Stimulated activated CD4-positive, alpha-beta T cell treated with anti-CD3 and anti-CD28 coated beads, TNF-alpha, amount 100 ng/mL, for 4 hours (primary cell): ENCODE data around the gene CZIB.
"Not testable (repeated sequence)": the region's sequence is repeated elsewhere in the genome, so short reads cannot be mapped to it uniquely, and the experiment has no call there.

Source experiments
- DNase-seq, 3 experiments: peaks; one replicate each; pipeline ENCODE4 v3.0.0-alpha.2; 2020; ENCODE audit warnings: low read depth in 3 of 3

The CZIB gene

GRCh38 chr1:53238197-53239155 is 18.0 kb upstream of the CZIB start, which contains the start of gene MAGOH:
Gene MAGOH (minus strand): TSS chr1:53238518. CDS start chr1:53238448, 70 bp downstream.
- peak; percentile 88 to 90 (median 88) for DNase-seq

GRCh38 chr1:53237638-53238037 is 17.2 kb upstream of the CZIB start:
- no peak for DNase-seq

GRCh38 chr1:53220962-53221286 is 490 bp upstream of the CZIB start:
- DNase-seq = no peak

- DNase-seq = no peak
Observed at GRCh38 chr1:53219711-53220110, 723 bp downstream of the CZIB start.

GRCh38 chr1:53218201-53218600 is 2.2 kb downstream of the CZIB start:
- no peak for DNase-seq

GRCh38 chr1:53214376-53214940 is 6.0 kb downstream of the CZIB start:
- DNase-seq = no peak

- no peak for DNase-seq
Observed at GRCh38 chr1:53210954-53211353, 9.5 kb downstream of the CZIB start.

- no peak for DNase-seq
Observed at GRCh38 chr1:53210352-53210751, 10.1 kb downstream of the CZIB start.

- DNase-seq = no peak
Observed at GRCh38 chr1:53207726-53208125, 12.7 kb downstream of the CZIB start.

GRCh38 chr1:53206735-53207379 is 13.6 kb downstream of the CZIB start:
- no peak for DNase-seq

GRCh38 chr1:53206083-53206685 is 14.2 kb downstream of the CZIB start:
- DNase-seq = not testable (repeated sequence)

GRCh38 chr1:53205496-53205895 is 14.9 kb downstream of the CZIB start:
- DNase-seq = not testable (repeated sequence)

- DNase-seq = no peak
Observed at GRCh38 chr1:53203466-53203865, 17.0 kb downstream of the CZIB start.

- DNase-seq = no peak
Observed at GRCh38 chr1:53198241-53198651, 22.2 kb downstream of the CZIB start.

- no peak for DNase-seq
Observed at GRCh38 chr1:53197291-53198200, 22.9 kb downstream of the CZIB start.

GRCh38 chr1:53196485-53197290 is 23.7 kb downstream of the CZIB start, which contains the start of gene CPT2:
Gene CPT2 (plus strand): TSS chr1:53196824. CDS start chr1:53196944, 120 bp downstream.
- peak; percentile 72 to 82 (median 77) for DNase-seq

GRCh38 chr1:53196017-53196484 is 24.4 kb downstream of the CZIB start:
- DNase-seq = no peak

- DNase-seq = no peak
Observed at GRCh38 chr1:53195246-53196016, 25.0 kb downstream of the CZIB start.

GRCh38 chr1:53190210-53190611 is 30.2 kb downstream of the CZIB start:
- no peak for DNase-seq
